ENCODE data around the gene ATP4B.

Gene ATP4B

DNA sequence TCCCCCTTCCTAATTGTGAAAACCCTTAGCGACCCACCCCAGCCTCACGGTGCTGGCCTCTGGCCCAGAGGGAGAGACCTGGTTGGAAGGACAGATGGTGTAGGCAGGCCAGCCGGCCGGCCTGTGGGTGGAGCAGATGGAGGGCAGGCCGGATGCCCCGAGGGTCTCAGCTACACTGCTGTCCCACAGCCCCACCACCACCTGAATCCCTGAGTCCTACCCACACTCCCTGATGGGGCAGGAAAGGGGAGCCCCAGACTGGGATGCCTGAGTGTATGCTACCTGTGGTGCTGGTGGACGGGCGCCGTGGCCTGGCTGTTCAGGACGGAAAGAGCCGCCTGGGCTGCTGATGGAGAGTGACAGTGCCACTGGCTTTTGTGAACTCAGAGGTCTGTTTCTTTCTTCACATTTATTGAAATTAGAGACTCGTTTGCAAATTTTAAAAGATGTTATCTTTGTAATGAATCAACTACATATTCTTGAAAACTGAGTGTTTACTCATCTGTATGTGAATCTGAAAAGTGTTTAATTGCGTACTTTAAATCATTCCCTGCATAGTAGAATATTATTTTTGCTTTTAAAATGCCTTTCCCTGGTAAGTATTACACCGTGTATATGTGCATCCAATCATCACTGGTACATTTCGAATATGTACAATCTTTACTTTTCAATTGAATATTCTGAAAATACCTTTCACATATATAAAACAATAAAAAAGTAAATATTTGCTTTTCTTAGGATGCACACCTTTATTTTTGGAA is 37.8 kb downstream of the ATP4B start:
- Histone ChIP-seq H3K9ac (ENCODE audit: low read length) (no peak overlapping the region), H3K27ac (ENCODE audit: low read length, poor library complexity, severe bottlenecking) (no peak overlapping the region), H3K79me1 (replicated peaks; ENCODE audit: low read length, poor library complexity, severe bottlenecking) (peaks cover 24% of the 10 kb centered on the region), H2BK15ac (ENCODE audit: low read depth, poor library complexity, severe bottlenecking) (no peak overlapping the region), H2AK5ac (ENCODE audit: low read length, severe bottlenecking) (no peak overlapping the region), H3K9me3 (ENCODE audit: control insufficient read depth, low read length) (no peaks in the 10 kb centered on the region), H4K91ac (ENCODE audit: low read length) (no peak overlapping the region), H2BK5ac (ENCODE audit: low read depth, low read length, poor library complexity, severe bottlenecking) (no peak overlapping the region), H3K4me1 (ENCODE audit: control insufficient read depth, insufficient read depth, low read depth, low read length) (peaks cover 20% of the 10 kb centered on the region), H3K27me3 (ENCODE audit: control insufficient read depth in 1 of 2, insufficient read depth in 1 of 2, low read length in 2 of 2) (no peaks in the 10 kb centered on the region), H3K18ac (ENCODE audit: low read depth in 1 of 2, low read length in 2 of 2) (no peak overlapping the region), H3K4ac (ENCODE audit: low read depth in 1 of 2, low read length in 2 of 2) (no peak overlapping the region), H2BK12ac (ENCODE audit: low read length in 2 of 2) (no peak overlapping the region), H3K4me3 (ENCODE audit: insufficient read depth in 1 of 2, low read depth in 1 of 2, low read length in 2 of 2) (no peak overlapping the region), H2BK120ac (ENCODE audit: low read depth, low read length) (no peak overlapping the region), H4K8ac (ENCODE audit: low read length) (no peak overlapping the region), H3K23ac (ENCODE audit: low read length in 2 of 2) (no peak overlapping the region), H3K4me2 (ENCODE audit: low read length, poor library complexity, severe bottlenecking) (no peak overlapping the region), H2AFZ (ENCODE audit: low read depth, low read length) (no peak overlapping the region), H3K36me3 (ENCODE audit: control insufficient read depth in 1 of 2, insufficient read depth in 2 of 2, low read depth in 1 of 2, low read length in 2 of 2) (peaks cover 27 to 43% of the 10 kb centered on the region in 2 experiments), H3K14ac (ENCODE audit: low read length in 2 of 2) (no peak overlapping the region)
- WGBS: 92% methylated on average over 8 of the region's 15 CpGs
- no peak for DNase-seq

DNA sequence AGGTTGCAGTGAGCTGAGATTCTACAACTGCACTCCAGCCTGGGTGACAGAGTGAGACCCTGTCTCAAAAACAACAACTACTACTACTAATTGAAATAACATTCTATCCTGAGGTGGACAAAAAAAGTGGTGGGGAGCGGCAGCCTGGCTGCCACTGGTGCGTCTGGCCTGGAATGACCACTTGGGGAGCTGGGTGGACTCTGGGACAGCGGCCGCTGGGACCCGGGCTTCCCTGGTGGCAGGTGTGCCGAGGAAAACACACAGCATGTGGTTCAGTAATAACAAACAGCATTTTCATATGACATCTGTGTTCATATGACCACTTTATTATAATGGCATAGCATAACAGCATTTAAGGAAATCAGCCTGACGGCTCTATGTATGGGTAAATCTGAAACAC is 39.5 kb downstream of the ATP4B start:
- H2AK5ac ChIP-seq (ENCODE audit: low read length, severe bottlenecking): no peak overlapping the region

DNA sequence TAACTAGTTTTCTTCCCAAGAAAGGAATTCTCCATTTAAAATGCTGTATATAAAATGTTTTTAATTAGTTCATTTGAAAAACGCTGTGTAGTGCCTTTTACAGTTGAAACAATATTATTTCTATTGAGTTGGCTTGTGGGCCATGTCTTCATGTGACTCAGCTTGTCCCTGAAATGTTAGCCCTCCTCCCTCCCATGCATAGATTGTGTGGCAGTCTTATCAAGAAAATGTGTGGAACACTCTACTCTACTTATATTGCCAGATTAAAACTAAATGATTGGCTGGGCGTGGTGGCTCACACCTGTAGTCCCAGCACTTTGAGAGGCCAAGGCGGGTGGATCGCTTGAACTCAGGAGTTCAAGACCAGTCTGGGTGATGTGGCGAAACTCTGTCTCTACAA is 40.0 kb downstream of the ATP4B start:
- no peak overlapping the region for H3K4ac ChIP-seq (ENCODE audit: low read depth in 1 of 2, low read length in 2 of 2)
- H2BK15ac ChIP-seq (ENCODE audit: low read depth, poor library complexity, severe bottlenecking): no peak overlapping the region
- no peaks in the 10 kb centered on the region for H3K27me3 ChIP-seq (ENCODE audit: control insufficient read depth in 1 of 2, insufficient read depth in 1 of 2, low read length in 2 of 2)
- H3K36me3 ChIP-seq (ENCODE audit: control insufficient read depth in 1 of 2, insufficient read depth in 2 of 2, low read depth in 1 of 2, low read length in 2 of 2): peaks cover 28 to 46% of the 10 kb centered on the region in 2 experiments
- no peak overlapping the region for H4K91ac ChIP-seq (ENCODE audit: low read length)
- H3K4me1 ChIP-seq (ENCODE audit: control insufficient read depth, insufficient read depth, low read depth, low read length): peaks cover 21% of the 10 kb centered on the region
- no peak overlapping the region for H3K27ac ChIP-seq (ENCODE audit: low read length, poor library complexity, severe bottlenecking)
- no peak overlapping the region for H3K14ac ChIP-seq (ENCODE audit: low read length in 2 of 2)
- H3K4me3 ChIP-seq (ENCODE audit: insufficient read depth in 1 of 2, low read depth in 1 of 2, low read length in 2 of 2): no peak overlapping the region
- no peak overlapping the region for H2BK12ac ChIP-seq (ENCODE audit: low read length in 2 of 2)
- no peak overlapping the region for H2BK120ac ChIP-seq (ENCODE audit: low read depth, low read length)
- H4K8ac ChIP-seq (ENCODE audit: low read length): no peak overlapping the region
- no peaks in the 10 kb centered on the region for H3K9me3 ChIP-seq (ENCODE audit: control insufficient read depth, low read length)
- peaks cover 27% of the 10 kb centered on the region for H3K79me1 ChIP-seq (replicated peaks; ENCODE audit: low read length, poor library complexity, severe bottlenecking)
- DNase-seq: no peak
- H3K4me2 ChIP-seq (ENCODE audit: low read length, poor library complexity, severe bottlenecking): no peak overlapping the region
- H2BK5ac ChIP-seq (ENCODE audit: low read depth, low read length, poor library complexity, severe bottlenecking): no peak overlapping the region
- no peak overlapping the region for H2AFZ ChIP-seq (ENCODE audit: low read depth, low read length)
- no peak overlapping the region for H3K23ac ChIP-seq (ENCODE audit: low read length in 2 of 2)
- 100% methylated on average over 4 of the region's 5 CpGs for WGBS
- H2AK5ac ChIP-seq (ENCODE audit: low read length, severe bottlenecking): no peak overlapping the region
- H3K18ac ChIP-seq (ENCODE audit: low read depth in 1 of 2, low read length in 2 of 2): no peak overlapping the region
- H3K9ac ChIP-seq (ENCODE audit: low read length): no peak overlapping the region

More for the DNA sequence above, 39.5 kb downstream of the ATP4B start:
- no peak overlapping the region for H2BK15ac ChIP-seq (ENCODE audit: low read depth, poor library complexity, severe bottlenecking)
- peaks cover 29% of the 10 kb centered on the region for H3K79me1 ChIP-seq (replicated peaks; ENCODE audit: low read length, poor library complexity, severe bottlenecking)
- H3K18ac ChIP-seq (ENCODE audit: low read depth in 1 of 2, low read length in 2 of 2): no peak overlapping the region
- WGBS: 97% methylated on average over 4 of the region's 7 CpGs
- H3K4me1 ChIP-seq (ENCODE audit: control insufficient read depth, insufficient read depth, low read depth, low read length): peaks cover 21% of the 10 kb centered on the region
- no peak overlapping the region for H2BK5ac ChIP-seq (ENCODE audit: low read depth, low read length, poor library complexity, severe bottlenecking)
- H3K4me2 ChIP-seq (ENCODE audit: low read length, poor library complexity, severe bottlenecking): no peak overlapping the region
- no peaks in the 10 kb centered on the region for H3K27me3 ChIP-seq (ENCODE audit: control insufficient read depth in 1 of 2, insufficient read depth in 1 of 2, low read length in 2 of 2)
- H2BK120ac ChIP-seq (ENCODE audit: low read depth, low read length): no peak overlapping the region
- H4K8ac ChIP-seq (ENCODE audit: low read length): no peak overlapping the region
- no peak overlapping the region for H3K4me3 ChIP-seq (ENCODE audit: insufficient read depth in 1 of 2, low read depth in 1 of 2, low read length in 2 of 2)
- H4K91ac ChIP-seq (ENCODE audit: low read length): no peak overlapping the region
- peaks cover 27 to 49% of the 10 kb centered on the region in 2 experiments for H3K36me3 ChIP-seq (ENCODE audit: control insufficient read depth in 1 of 2, insufficient read depth in 2 of 2, low read depth in 1 of 2, low read length in 2 of 2)
- H3K9me3 ChIP-seq (ENCODE audit: control insufficient read depth, low read length): no peaks in the 10 kb centered on the region
- H3K23ac ChIP-seq (ENCODE audit: low read length in 2 of 2): no peak overlapping the region
- H2BK12ac ChIP-seq (ENCODE audit: low read length in 2 of 2): no peak overlapping the region
- no peak overlapping the region for H3K4ac ChIP-seq (ENCODE audit: low read depth in 1 of 2, low read length in 2 of 2)
- no peak for DNase-seq
- no peak overlapping the region for H3K27ac ChIP-seq (ENCODE audit: low read length, poor library complexity, severe bottlenecking)
- no peak overlapping the region for H2AFZ ChIP-seq (ENCODE audit: low read depth, low read length)
- no peak overlapping the region for H3K14ac ChIP-seq (ENCODE audit: low read length in 2 of 2)
- no peak overlapping the region for H3K9ac ChIP-seq (ENCODE audit: low read length)

DNA sequence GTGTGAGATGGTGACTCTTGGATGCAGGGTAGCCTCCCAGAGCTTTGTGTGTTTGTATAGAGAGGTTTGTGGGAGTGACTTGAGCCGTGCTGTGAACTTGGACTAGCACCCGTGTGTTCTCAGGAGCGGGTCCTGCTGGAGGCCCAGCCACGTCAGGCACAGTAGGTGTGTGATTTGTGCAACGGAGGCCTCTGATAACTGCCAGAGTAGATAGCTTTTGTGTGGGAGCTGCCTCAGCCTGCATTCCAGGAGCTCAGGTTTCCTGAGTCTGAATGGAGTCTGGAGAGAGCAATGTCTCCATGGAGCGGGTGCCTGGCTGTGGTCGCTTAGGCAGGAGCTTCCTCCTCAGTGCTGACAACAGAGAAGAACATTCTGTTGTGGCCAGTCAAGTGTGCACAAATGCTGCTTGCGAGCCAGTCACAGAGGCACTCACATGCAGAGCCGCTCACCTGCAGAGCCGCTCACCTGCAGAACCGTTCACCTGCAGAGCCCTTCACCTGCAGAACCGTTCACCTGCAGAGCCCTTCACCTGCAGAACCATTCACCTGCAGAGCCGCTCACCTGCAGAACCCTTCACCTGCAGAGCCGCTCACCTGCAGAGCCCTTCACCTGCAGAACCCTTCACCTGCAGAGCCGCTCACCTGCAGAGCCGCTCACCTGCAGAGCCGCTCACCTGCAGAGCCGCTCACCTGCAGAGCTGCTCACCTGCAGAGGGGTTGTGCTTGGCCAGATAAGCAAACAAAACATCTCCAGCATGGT is 40.8 kb downstream of the ATP4B start:
- H2BK5ac ChIP-seq (ENCODE audit: low read depth, low read length, poor library complexity, severe bottlenecking): no peak overlapping the region
- H2AK5ac ChIP-seq (ENCODE audit: low read length, severe bottlenecking): no peak overlapping the region
- peak; percentile 30 for DNase-seq
- 94% methylated on average over 18 of the region's 18 CpGs for WGBS
- H3K36me3 ChIP-seq (ENCODE audit: control insufficient read depth in 1 of 2, insufficient read depth in 2 of 2, low read depth in 1 of 2, low read length in 2 of 2): peaks cover 31 to 41% of the 10 kb centered on the region in 2 experiments
- no peak overlapping the region for H3K23ac ChIP-seq (ENCODE audit: low read length in 2 of 2)
- H4K91ac ChIP-seq (ENCODE audit: low read length): no peak overlapping the region
- no peaks in the 10 kb centered on the region for H3K27me3 ChIP-seq (ENCODE audit: control insufficient read depth in 1 of 2, insufficient read depth in 1 of 2, low read length in 2 of 2)
- H3K9me3 ChIP-seq (ENCODE audit: control insufficient read depth, low read length): no peaks in the 10 kb centered on the region
- H3K14ac ChIP-seq (ENCODE audit: low read length in 2 of 2): no peak overlapping the region
- H3K4ac ChIP-seq (ENCODE audit: low read depth in 1 of 2, low read length in 2 of 2): no peak overlapping the region
- H2BK120ac ChIP-seq (ENCODE audit: low read depth, low read length): no peak overlapping the region
- H3K79me1 ChIP-seq (replicated peaks; ENCODE audit: low read length, poor library complexity, severe bottlenecking): peaks cover 27% of the 10 kb centered on the region
- H3K4me2 ChIP-seq (ENCODE audit: low read length, poor library complexity, severe bottlenecking): peak overlapping the region; percentile 12
- H3K27ac ChIP-seq (ENCODE audit: low read length, poor library complexity, severe bottlenecking): peak overlapping the region; percentile 76
- no peak overlapping the region for H4K8ac ChIP-seq (ENCODE audit: low read length)
- no peak overlapping the region for H3K4me3 ChIP-seq (ENCODE audit: insufficient read depth in 1 of 2, low read depth in 1 of 2, low read length in 2 of 2)
- H3K4me1 ChIP-seq (ENCODE audit: control insufficient read depth, insufficient read depth, low read depth, low read length): peaks cover 21% of the 10 kb centered on the region
- H2AFZ ChIP-seq (ENCODE audit: low read depth, low read length): no peak overlapping the region
- no peak overlapping the region for H2BK15ac ChIP-seq (ENCODE audit: low read depth, poor library complexity, severe bottlenecking)
- H3K18ac ChIP-seq (ENCODE audit: low read depth in 1 of 2, low read length in 2 of 2): no peak overlapping the region
- no peak overlapping the region for H2BK12ac ChIP-seq (ENCODE audit: low read length in 2 of 2)
- H3K9ac ChIP-seq (ENCODE audit: low read length): no peak overlapping the region

Measured in mesenchymal stem cell (in vitro differentiated cells and primary cell).